ENCODE data around the gene SNX14. TPM values are rescaled to one million over a fixed set of nuclear protein-coding genes. Genes with fewer than 3 reads are reported as not detected.

SNX14 gene
- total RNA-seq, 4 donors from 2014 or later: 27.3 to 134 (median 116) TPM

DNA sequence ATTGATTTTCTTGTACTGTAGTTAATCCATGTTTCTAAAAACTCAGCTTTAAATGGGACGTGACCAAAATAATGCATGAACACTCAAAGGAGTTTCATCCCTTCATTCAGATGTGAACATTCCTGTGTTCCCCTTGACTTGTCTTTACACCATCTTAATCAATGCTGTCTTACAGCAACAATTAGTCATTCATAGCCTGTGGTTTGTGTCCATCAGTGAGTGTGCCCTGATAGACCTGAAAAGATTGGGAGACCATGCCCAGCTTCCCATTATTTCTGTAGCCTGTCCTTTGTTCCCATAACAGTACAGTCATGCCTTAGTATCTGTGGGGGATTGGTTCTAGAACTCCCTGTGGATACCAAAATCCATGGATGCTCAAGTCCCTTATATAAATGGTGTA is 119.9 kb downstream of the SNX14 start:
- no peak for TF ChIP-seq POLR2A (IDR thresholded peaks at IDR 0.05)
- TF ChIP-seq EP300 (IDR thresholded peaks at IDR 0.05; ENCODE audit: low read depth): no peak
- no peak for TF ChIP-seq POLR2AphosphoS5 (IDR thresholded peaks at IDR 0.05)
- TF ChIP-seq CTCF (IDR thresholded peaks at IDR 0.05): no peak

DNA sequence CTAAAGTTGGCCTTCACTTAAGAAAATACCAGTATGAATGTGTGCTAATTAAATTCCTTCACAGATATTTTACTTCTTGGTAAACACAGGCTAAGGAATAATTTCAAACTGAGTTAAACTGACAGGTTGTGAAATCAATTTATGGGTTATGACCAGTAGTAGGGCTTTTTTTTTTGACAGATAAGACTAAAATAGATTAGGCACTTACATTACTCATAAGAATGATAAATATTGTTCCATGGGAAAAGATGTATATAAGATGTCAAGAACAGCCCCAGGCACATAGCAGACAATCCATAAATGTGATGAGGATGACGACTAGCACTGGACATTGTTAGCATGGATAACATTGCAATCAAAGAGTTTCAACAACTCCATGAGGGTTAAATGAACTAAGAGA is 120.9 kb downstream of the SNX14 start:
- in situ Hi-C loops (cut with MboI; ENCODE audit: low pct_ligation_motif_present in 1 of 4, low pct_unique_long_range_greater_than_20kb in 1 of 4, low sequenced_read_pairs in 3 of 4) (no loop called here), intact Hi-C loops (cut with DNase I; ENCODE audit: low total_unique reads) (no loop called here)
- H3K4me1 ChIP-seq: no peaks in the 10 kb centered on the region
- no peaks in the 10 kb centered on the region for H3K36me3 ChIP-seq
- no peak overlapping the region for H3K4me3 ChIP-seq
- no peaks in the 10 kb centered on the region for H3K9me3 ChIP-seq
- no peak for DNase-seq
- TF ChIP-seq POLR2AphosphoS5 (IDR thresholded peaks at IDR 0.05): no peak
- no peak overlapping the region for H3K27ac ChIP-seq
- H3K27me3 ChIP-seq: no peaks in the 10 kb centered on the region
- 67 to 89% methylated on average over 1 of the region's 1 CpG for WGBS, 2 donors (ENCODE audit: low coverage in 1 of 2)

More for the DNA sequence above, 119.9 kb downstream of the SNX14 start:
- no peak overlapping the region for H3K27ac ChIP-seq
- H3K36me3 ChIP-seq: no peaks in the 10 kb centered on the region
- in situ Hi-C loops (cut with MboI; ENCODE audit: low pct_ligation_motif_present in 1 of 4, low pct_unique_long_range_greater_than_20kb in 1 of 4, low sequenced_read_pairs in 3 of 4) (no loop called here), intact Hi-C loops (cut with DNase I; ENCODE audit: low total_unique reads) (no loop called here)
- H3K9me3 ChIP-seq: no peaks in the 10 kb centered on the region
- H3K4me3 ChIP-seq: no peak overlapping the region
- WGBS, 2 donors (ENCODE audit: low coverage in 1 of 2): 90 to 92% methylated on average over 1 of the region's 1 CpG
- no peaks in the 10 kb centered on the region for H3K27me3 ChIP-seq
- no peaks in the 10 kb centered on the region for H3K4me1 ChIP-seq
- no peak for DNase-seq

DNA sequence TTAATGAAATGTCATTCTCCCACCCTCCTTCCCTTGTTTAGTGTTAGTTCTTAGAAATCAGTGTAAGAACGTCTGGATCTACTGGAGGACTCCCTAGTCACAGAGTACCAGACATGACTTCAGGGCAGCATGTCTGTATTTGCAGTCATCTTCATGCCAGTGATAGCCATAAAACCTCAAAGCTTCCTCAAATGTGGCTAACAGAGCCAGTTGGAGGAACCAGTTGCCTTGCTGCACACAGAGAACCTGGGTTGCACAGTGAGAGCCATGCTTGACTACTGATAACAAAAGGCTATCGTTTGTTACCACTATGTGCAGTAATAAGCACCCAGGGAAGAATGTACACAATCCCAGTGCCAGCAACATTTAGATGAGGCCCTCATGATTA is 123.6 kb downstream of the SNX14 start:
- WGBS, 2 donors (ENCODE audit: low coverage in 1 of 2): 63% methylated on average over 2 of the region's 2 CpGs; no CpG with 5 or more reads in 1 of the 2 donors
- Histone ChIP-seq H3K4me3 (no peak overlapping the region), H3K9me3 (no peaks in the 10 kb centered on the region), H3K27me3 (no peaks in the 10 kb centered on the region), H3K36me3 (no peaks in the 10 kb centered on the region), H3K4me1 (peaks cover 0 to 6% (median 0%) of the 10 kb centered on the region in 4 donors), H3K27ac (no peak overlapping the region)
- in situ Hi-C loops (cut with MboI; ENCODE audit: low pct_ligation_motif_present in 1 of 4, low pct_unique_long_range_greater_than_20kb in 1 of 4, low sequenced_read_pairs in 3 of 4) (no loop called here), intact Hi-C loops (cut with DNase I; ENCODE audit: low total_unique reads) (no loop called here)
- no peak for TF ChIP-seq EP300 (IDR thresholded peaks at IDR 0.05; ENCODE audit: low read depth)
- TF ChIP-seq CTCF (IDR thresholded peaks at IDR 0.05): no peak
- TF ChIP-seq POLR2AphosphoS5 (IDR thresholded peaks at IDR 0.05): no peak
- no peak for TF ChIP-seq POLR2A (IDR thresholded peaks at IDR 0.05)
- DNase-seq: no peak

DNA sequence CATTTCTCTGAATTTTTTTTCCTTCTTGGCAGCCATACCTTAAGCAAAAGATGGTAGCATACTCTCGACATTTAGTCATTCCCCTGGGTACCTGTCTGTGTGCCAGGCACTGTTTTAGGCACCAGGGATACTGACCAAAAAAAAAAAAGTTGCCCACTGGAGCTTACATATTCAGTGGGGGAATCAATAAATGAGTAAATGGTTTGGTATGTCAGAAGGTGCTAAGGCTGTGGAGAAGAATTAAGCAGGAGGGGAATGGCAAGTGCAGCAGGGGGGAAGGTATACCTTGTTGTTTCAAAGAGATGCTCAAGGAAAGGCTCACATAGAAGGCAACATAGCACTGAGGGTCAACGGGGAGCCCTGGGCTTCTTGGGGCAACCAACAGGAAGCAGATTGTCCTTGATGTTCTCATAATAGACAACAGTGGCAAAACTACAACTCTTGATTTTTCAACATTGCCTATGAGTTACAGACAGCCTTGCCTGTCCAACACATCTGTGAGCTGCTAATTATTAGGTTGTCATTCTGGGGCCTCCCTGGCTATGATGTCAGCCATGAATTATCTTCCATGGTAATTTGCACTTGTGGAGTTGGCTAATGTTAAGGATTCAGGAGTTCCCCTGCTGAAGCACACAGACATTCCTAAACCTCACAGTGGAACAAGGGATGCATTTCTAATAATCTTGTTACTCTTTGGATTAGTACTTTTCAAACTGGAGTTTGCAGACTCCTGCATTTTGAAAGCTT is 124.2 kb downstream of the SNX14 start:
- in situ Hi-C loops (cut with MboI; ENCODE audit: low pct_ligation_motif_present in 1 of 4, low pct_unique_long_range_greater_than_20kb in 1 of 4, low sequenced_read_pairs in 3 of 4): no loop called here
- Histone ChIP-seq H3K4me3 (no peak overlapping the region), H3K27me3 (no peaks in the 10 kb centered on the region), H3K27ac (no peak overlapping the region), H3K9me3 (no peaks in the 10 kb centered on the region), H3K4me1 (peaks cover 0 to 7% (median under 1%) of the 10 kb centered on the region in 4 donors), H3K36me3 (no peaks in the 10 kb centered on the region)
- TF ChIP-seq POLR2AphosphoS5 (IDR thresholded peaks at IDR 0.05) (no peak), EP300 (IDR thresholded peaks at IDR 0.05; ENCODE audit: low read depth) (no peak), CTCF (IDR thresholded peaks at IDR 0.05) (no peak), POLR2A (IDR thresholded peaks at IDR 0.05) (no peak)
- 75 to 84% methylated on average over 2 of the region's 2 CpGs for WGBS, 2 donors (ENCODE audit: low coverage in 1 of 2)
- intact Hi-C loops (cut with DNase I; ENCODE audit: low total_unique reads): no loop called here
- DNase-seq: no peak

DNA sequence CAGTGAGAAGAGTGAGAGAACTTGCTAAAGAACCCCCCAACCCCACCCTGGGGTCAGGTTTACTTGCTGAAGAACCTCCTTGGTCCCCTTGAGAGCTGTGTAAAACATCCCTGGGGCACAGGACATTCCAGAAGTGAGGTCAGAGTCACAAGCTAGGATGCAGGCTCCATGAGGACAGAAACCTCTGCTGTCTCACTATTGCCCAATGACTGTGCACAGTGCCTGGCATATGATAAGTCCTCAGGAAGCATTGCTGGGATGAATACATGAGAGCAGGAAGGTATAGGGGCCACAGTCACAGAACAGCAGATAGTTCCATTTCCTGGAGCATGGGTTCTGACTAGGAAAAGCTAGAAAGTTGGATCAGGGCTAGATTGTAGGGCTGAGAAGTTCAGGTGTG is 125.3 kb downstream of the SNX14 start:
- H3K9me3 ChIP-seq: no peaks in the 10 kb centered on the region
- DNase-seq: no peak
- intact Hi-C loops (cut with DNase I; ENCODE audit: low total_unique reads): no loop called here
- peaks cover 0 to 7% (median 4%) of the 10 kb centered on the region in 4 donors for H3K4me1 ChIP-seq
- H3K27ac ChIP-seq: no peak overlapping the region
- no peak for TF ChIP-seq EP300 (IDR thresholded peaks at IDR 0.05; ENCODE audit: low read depth)
- TF ChIP-seq POLR2AphosphoS5 (IDR thresholded peaks at IDR 0.05): no peak
- no peak for TF ChIP-seq CTCF (IDR thresholded peaks at IDR 0.05)
- TF ChIP-seq POLR2A (IDR thresholded peaks at IDR 0.05): no peak
- no peaks in the 10 kb centered on the region for H3K27me3 ChIP-seq
- no peak overlapping the region for H3K4me3 ChIP-seq
- in situ Hi-C loops (cut with MboI; ENCODE audit: low pct_ligation_motif_present in 1 of 4, low pct_unique_long_range_greater_than_20kb in 1 of 4, low sequenced_read_pairs in 3 of 4): no loop called here
- no peaks in the 10 kb centered on the region for H3K36me3 ChIP-seq
